Measurements from ENCODE around the gene FAR2. TPM values are rescaled to one million over a fixed set of nuclear protein-coding genes. Genes with fewer than 3 reads are reported as not detected.

The FAR2 gene
- total RNA-seq, 1 experiment from 2014 or later = 22.1 TPM

GRCh38 chr12:29270446-29270845, 121.4 kb downstream of the FAR2 start:
- Histone ChIP-seq H3K18ac (ENCODE audit: insufficient read length, low read depth, low read length) (no peak overlapping the region), H4K5ac (ENCODE audit: insufficient read length, low read depth, low read length) (no peak overlapping the region), H3K79me2 (ENCODE audit: insufficient read depth, low read length) (no peaks in the 10 kb centered on the region), H3K4me2 (ENCODE audit: insufficient read depth, insufficient read length, low read length) (no peak overlapping the region), H2AK5ac (ENCODE audit: insufficient read length, low read length) (no peak overlapping the region), H3K4me1 (ENCODE audit: insufficient read depth, low read length) (peaks cover 5% of the 10 kb centered on the region; the same call in 1 of the 2 replicates), H3K23me2 (ENCODE audit: insufficient read length, low read depth, low read length, poor library complexity, severe bottlenecking) (no peaks in the 10 kb centered on the region), H4K20me1 (ENCODE audit: control insufficient read depth, insufficient read depth, insufficient read length) (no peaks in the 10 kb centered on the region), H3K9me3 (ENCODE audit: control insufficient read depth, low read depth, low read length) (no peaks in the 10 kb centered on the region), H3K56ac (ENCODE audit: insufficient read length, low read depth, low read length) (no peak overlapping the region), H4K8ac (replicated peaks; ENCODE audit: insufficient read length, low read depth, low read length) (no peak overlapping the region), H3K23ac (ENCODE audit: insufficient read length, low read depth, low read length) (no peak overlapping the region), H2BK20ac (ENCODE audit: low read depth, low read length, poor library complexity, severe bottlenecking) (no peak overlapping the region), H4K91ac (ENCODE audit: insufficient read length, low read depth, low read length) (no peak overlapping the region), H2BK12ac (ENCODE audit: insufficient read length, low read depth, low read length) (no peak overlapping the region), H3K79me1 (ENCODE audit: insufficient read depth, low read depth, low read length, poor library complexity, severe bottlenecking) (no peaks in the 10 kb centered on the region), H2AFZ (ENCODE audit: low read length) (no peak overlapping the region), H3K27me3 (ENCODE audit: insufficient read depth, low read length) (no peaks in the 10 kb centered on the region), H3K4ac (ENCODE audit: low read depth, low read length) (no peak overlapping the region), H2BK15ac (ENCODE audit: low read depth, low read length) (no peak overlapping the region), H3K14ac (ENCODE audit: insufficient read depth, low read length) (no peak overlapping the region), H3K27ac (ENCODE audit: insufficient read length, low read depth, low read length) (no peak overlapping the region), H2BK120ac (ENCODE audit: low read depth, low read length, poor library complexity, severe bottlenecking) (no peak overlapping the region), H3K9ac (ENCODE audit: extremely low read depth, insufficient read length, low read length) (no peak overlapping the region), H3T11ph (ENCODE audit: low read length) (no peak overlapping the region), H2BK5ac (ENCODE audit: insufficient read length, low read length) (no peak overlapping the region)
- Mint-ChIP-seq H3K36me3 (ENCODE audit: insufficient read depth in 1 of 3, low read depth in 3 of 3) (peaks cover 0 to 6% (median 0%) of the 10 kb centered on the region in 3 experiments; a peak in 1 of 7 replicates), H3K27me3 (ENCODE audit: low read depth) (no peaks in the 10 kb centered on the region), H3K27ac (no peak overlapping the region), H3K9me3 (no peaks in the 10 kb centered on the region; a peak in 1 of 5 replicates), H3K4me3 (no peak overlapping the region), H3K4me1 (peaks cover 12 to 15% of the 10 kb centered on the region in 2 experiments; a peak in 3 of 4 replicates)
- TF ChIP-seq CTCF (conservative IDR thresholded peaks at IDR 0.05) = no peak
- DNase-seq = no peak
- WGBS (ENCODE audit: extremely low coverage, insufficient read length, low lambda C conversion rate) = no CpG with 5 or more reads among the region's 5 CpGs
